HG03097 (cell line): ENCODE measurements around the gene C2CD4C.
"Not testable (repeated sequence)": the region's sequence is repeated elsewhere in the genome, so short reads cannot be mapped to it uniquely, and the experiment has no call there.

Experiments
- ATAC-seq: cut with Tn5 transposase; IDR thresholded peaks from one replicate; pipeline ENCODE4 v1.9.1; 2021; ENCODE audit not compliant: unreplicated experiment, low FRiP score

C2CD4C gene

DNA sequence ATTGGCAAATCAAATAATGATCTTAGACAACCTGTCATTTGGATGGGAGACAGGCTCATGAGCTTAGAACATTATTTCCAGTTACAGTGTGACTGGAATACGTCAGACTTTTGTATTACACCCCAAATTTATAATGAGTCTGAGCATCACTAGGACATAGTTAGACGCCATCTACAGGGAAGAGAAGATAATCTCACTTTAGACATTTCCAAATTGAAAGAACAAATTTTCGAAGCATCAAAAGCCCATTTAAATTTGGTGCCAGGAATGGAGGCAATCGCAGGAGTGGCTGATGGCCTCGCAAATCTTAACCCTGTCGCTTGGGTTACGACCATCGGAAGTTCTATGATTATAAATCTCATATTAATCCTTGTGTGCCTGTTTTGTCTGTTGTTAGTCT lies 22.8 kb downstream of the C2CD4C start:
- ATAC-seq = not testable (repeated sequence)

DNA sequence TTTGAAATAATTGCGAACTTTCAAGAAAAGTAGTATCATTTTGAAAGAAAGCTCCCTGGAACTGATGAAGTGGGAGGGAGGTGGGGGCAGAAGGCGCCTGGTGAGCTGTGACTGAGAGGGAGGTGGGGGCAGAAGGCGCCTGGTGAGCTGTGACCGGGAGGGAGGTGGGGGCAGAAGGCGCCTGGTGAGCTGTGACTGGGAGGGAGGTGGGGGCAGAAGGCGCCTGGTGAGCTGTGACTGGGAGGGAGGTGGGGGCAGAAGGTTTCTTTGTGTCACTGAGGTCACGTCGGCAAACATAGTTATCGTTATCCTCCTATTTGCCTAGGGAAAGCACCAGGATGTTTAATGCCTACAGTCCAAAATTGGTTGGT lies 24.2 kb downstream of the C2CD4C start:
- no peak for ATAC-seq

DNA sequence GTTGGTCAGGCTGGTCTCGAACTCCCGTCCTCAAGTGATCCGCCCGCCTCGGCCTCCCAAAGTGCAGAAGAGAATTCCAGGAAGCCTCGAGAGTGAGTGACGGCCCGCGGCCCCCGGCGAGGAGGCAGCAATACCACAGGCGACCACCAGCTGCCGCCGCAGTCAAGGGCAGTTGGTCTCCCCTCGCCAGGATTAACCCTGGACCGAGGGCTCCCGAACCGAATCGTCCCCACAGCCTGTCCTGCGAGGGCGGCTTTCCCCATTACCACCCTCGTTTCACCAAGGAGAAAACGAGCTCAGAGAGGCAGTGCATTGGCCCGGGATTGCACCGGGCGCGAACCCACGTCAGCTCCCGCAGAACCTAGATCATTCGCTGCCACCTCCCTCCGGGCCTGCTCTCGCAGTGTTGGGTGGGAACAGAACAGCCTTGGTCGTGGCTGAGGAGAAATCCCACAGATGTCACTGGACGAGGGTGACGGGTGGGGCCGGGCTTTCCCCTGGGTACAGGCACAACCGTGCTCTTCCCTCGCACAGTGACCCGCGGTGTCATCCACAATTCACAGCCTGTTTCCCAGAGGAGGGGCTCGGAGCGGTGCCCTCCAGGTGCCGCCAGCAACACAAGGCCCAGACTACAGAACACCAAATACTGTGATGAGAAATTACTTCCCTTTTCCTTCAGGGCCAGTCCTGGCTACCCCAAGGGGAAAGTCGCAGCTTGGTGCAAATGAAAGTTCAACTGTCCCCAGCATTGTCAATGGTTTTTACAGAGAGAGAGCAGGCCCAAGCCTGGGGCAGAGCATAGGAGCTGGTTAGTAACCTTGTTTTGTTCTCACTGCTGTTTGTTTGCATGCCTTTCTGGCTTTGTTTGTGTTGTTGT lies 24.8 kb downstream of the C2CD4C start:
- ATAC-seq = no peak

DNA sequence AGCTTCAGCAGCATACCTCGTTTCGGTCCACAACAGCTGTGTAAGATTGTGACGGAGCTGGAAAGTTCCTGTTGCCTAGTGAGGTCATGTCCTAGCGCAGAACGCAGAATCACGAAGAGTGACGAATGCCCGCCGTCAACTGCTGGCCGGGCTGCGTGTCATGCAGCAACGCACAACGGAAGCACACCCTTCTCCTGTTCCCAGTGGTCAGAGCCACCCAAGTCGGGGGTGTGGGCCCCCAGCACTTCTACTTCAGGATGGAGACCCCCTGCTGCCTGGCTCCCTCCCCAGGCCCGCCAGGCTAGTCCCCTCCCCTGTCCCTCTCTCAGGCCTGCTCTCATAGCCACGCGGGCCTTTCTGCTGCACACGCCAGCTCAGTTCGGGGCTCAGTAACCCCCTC lies 25.9 kb downstream of the C2CD4C start:
- ATAC-seq = no peak

DNA sequence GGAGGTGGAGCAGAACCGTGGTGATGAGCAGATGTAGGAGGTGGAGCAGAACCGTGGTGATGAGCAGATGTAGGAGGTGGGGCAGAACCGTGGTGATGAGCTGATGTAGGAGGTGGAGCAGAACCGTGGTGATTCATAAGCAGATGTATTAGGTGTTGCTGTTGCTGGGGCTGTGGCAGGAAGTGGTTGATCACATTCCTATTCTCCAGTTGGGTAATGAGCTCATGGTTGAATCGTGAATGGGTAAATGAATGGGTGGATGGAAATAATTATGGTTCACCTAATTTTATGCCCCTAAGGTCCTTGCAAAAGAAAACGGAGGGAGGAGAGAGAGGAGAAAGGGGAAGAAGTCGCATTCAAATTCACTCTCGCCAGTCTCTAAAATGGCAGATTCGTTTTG lies 26.4 kb downstream of the C2CD4C start:
- ATAC-seq = not testable (repeated sequence)

DNA sequence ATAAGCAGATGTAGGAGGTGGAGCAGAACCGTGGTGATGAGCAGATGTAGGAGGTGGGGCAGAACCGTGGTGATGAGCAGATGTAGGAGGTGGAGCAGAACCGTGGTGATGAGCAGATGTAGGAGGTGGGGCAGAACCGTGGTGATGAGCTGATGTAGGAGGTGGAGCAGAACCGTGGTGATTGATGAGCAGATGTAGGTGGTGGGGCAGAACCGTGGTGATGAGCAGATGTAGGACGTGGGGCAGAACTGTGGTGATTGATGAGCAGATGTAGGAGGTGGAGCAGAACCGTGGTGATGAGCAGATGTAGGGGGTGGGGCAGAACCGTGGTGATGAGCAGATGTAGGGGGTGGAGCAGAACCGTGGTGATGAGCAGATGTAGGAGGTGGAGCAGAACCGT lies 27.0 kb downstream of the C2CD4C start:
- not testable (repeated sequence) for ATAC-seq

DNA sequence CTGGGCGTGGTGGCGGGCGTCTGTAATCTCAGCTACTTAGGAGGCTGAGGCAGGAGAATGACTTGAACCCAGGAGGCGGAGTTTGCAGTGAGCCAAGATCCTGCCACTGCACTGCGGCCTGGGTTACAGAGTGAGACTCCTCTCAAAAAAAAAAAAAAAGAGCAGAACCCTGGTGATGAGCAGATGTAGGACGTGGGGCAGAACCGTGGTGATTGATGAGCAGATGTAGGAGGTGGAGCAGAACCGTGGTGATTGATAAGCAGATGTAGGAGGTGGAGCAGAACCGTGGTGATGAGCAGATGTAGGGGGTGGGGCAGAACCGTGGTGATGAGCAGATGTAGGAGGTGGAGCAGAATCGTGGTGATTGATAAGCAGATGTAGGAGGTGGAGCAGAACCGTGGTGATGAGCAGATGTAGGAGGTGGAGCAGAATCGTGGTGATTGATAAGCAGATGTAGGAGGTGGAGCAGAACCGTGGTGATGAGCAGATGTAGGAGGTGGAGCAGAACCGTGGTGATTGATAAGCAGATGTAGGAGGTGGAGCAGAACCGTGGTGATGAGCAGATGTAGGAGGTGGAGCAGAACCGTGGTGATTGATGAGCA lies 28.2 kb downstream of the C2CD4C start:
- not testable (repeated sequence) for ATAC-seq

DNA sequence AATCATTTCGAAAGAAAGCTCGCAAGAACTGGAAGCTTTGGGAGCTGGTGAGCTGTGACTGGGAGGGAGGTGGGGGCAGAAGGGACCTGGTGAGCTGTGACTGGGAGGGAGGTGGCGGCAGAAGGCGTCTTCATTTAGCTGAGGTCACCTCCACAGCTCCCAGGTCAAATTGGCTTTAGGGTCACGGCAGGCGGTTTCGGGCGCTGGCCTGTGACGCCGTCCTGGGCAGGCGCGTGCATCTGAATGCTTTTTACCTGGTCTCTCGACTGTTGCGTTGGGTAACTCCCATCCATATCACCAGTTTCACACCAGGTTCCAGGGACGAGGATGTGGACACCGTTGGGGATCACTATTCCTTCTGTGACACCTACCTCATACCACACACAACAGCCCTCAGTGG lies 29.2 kb downstream of the C2CD4C start:
- ATAC-seq = no peak

DNA sequence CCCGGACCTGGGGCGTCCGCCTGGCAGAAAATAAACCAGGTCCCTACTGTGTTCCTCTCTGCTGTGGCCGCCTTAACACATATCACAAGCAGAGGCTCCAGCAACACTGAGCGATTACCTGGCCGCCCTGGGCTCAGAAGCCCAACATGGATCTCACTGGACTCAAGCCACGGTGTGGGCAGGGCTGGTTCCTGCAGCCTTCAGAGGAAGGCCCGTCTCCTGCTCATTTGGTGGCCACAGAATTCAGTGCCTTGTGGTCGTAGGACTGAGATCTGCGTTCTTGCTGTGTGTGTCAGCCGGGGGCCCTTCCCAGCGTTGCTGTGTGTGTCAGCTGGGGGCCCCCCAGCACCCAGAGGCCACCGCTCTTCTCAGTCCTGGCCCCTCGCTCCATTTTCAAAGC lies 30.2 kb downstream of the C2CD4C start:
- ATAC-seq = no peak

DNA sequence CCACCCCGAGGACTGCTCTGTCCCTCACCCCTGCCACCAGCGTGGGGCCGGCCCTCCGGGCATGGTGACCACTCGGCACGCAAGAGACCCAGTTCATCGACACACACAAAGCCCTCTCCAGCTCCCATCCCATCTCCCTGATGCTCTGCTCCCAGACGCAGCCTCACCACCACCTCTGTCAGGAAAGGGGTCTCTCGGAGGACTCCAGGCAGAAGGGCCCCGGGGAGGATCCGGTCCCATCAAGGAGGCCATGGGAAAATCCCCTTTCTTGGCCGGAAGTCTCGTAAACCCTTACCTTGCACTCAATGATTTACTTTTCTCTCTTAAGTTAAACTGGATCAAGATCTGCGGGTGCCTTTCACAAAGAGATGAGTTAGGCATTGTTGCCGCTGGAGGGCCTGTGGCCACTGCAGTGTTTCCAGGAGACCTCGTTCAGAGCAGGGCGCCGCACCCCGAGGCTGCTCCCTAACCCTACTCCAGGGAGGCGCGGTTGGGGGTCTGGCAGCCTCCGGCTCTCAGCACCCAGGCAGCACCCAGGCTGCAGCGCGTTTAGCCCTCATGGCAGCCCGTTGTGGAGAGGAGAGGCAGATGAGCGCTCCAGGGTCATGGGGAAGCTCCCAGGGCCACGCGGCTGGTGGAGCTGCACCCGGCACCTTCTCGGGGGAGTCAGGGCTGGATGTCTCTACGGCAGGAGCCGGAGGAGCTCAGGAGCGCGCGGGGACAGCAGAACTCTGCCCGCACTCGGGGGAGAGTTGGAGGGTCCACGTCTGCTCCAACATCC lies 31.0 kb downstream of the C2CD4C start:
- ATAC-seq = no peak

DNA sequence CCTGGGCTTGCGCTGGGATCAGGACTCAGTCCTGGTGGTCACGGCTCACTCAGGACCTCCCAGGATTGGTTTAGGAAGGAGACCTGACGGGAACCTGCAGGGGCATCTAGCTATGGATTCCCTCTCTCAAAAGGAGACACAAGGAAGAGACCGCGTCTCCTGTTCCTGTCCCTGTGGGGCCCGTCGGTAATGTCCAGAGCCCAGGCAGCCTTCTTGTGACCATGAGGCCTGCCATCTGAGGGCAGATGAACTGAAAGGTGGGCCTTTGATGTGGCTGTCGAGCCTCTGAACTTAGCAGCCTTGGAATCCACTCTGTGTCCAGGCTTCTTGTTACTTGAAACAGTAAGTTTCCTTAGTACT lies 32.9 kb downstream of the C2CD4C start:
- no peak for ATAC-seq

DNA sequence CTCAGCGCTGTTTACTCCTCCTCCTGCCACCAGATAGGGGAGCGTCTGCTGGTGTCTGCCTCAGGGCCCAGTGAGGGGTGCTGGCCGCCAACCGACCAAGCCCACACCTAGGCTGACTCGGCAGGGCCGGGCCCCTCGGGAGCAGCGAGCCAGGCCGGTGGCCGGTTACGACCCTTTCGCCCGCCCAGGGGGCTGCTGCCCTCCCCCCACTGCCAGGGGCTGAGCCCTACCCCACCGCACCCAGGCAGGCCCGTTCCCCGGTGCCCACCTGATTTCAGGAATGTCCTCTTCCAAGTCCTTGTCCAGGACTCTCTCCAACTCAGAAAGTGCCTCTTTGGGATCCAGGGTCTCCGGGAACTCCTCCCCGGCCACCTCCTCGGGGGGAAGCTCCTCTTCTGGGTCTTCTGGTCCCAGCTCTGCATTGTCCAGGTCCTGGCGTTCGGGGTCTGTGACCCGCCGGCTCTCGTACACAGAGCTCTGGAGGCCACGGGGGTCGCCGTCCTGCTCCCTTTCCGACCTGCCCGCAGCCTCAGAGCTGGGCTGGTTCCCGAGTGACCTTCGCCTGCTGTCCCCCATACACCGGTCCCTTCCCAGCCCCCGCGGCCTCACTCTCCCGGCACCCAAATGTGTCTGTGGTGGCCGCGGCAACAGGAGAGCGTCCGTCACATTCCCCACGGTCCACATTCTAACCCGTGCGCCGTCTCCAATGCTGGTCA lies 33.4 kb downstream of the C2CD4C start:
- no peak for ATAC-seq

DNA sequence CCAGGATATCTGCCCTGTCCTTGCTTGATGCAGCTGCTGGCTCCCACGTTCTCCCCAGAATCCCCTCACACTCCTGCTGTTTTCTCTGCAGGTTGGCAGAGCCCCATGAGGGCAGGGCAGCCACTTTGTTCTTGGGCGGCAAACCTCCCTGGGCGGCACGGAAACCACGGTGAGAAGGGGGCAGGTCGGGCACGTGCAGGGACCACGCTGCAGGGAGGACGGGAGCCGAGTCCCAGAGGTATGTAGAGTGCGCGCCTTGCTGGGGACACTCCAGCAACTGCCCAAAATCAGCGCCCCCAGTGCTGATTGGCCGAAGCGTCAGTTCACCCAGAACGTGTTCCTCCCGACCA lies 34.1 kb downstream of the C2CD4C start:
- no peak for ATAC-seq

DNA sequence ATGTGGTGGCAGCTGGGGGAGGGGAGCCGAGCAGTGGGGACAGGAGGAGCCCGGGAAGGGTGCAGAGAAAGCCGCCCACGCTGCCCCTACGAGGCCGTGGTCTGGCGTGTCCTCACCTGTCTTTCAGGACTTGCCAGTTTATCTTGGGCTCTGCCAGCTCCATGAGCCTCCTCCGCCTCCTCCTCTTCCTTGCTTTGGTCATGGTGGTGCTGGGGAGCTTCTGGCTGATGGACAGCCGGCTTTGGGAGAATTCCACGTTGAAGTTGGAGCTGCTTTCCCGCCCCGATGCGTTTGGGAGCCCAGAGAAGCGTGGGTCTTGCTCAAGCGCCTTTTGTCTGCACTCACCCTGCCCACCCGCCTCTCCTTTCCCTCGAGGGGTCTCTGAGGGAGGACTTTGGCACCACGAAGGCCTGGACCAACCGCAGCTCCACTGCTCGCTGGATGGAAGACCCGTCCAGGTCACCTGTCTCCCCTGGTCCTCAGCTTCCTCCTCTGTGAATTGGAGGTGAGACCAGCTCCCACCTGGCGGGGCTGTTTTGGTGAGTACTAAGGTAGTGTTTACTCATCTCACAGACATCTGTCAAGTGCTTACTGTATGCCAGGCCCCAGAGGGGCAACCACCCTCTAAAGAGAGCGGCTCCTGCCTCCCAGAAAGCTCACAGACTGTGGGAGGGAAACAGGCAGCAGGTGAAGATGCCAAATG lies 34.6 kb downstream of the C2CD4C start:
- ATAC-seq = no peak

DNA sequence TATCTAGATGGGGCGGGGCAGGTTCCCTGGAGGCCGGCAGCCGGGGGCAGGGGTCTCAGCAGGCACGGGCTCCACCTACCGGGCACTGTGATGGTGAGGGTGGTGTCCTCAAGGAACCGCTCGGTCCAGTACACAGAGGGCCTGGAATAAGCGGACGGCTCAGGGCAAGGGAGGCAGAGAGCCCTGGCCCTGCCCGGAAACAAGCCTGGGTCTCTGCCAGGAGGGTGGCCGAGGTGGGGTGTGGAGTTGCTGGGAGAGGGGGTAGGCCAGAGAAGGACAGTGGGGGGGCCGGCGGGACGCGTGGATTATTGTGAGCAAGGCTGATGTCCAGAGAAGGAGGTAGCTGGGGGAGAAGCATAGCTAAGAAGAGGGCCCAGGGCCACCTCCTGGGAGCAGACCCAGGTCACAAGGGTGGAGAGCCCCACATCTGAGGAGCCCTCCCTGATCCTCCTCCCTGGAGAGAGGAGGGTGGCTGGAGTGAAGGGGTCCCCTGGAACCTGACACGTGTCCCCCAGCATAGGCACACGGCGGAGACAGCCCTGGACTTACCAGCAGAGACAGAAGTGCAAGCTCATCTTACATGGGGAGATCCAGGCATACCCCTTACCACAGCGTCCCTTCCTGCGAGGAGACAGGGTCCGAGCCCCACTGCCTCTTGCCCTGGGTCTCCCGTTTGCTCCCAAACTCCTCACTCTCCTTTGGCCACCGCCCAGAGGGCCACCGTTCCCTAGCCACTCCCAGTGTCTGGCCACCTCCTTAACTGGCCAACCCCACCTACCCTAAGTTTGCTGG lies 35.4 kb downstream of the C2CD4C start:
- no peak for ATAC-seq

DNA sequence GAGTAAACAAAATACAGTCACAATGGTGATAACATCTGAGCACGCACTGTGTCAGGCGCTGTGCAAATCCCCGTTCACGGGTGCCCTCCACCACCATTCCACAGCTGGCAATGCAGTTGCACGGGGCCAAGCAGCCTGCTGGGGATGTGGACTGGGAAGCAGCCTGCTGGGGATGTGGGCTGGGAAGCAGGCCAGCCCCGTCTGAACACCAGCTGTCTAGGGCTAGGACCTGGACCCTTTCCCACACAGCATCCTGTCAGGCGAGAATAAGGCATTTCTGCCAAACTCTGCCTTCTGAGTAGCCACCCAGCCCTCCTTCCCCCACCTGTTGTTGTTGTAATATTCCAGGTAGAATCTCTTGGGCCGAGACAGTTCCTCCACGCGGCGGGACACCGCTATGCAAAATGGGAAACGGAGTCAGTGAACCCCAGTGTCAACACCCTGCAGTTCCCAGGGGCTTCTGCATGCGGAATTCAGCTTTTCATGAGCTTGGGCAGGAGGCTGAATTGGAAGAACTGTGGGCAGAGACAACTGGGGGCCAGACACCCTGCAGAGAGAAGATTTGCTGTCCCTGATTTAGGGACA lies 36.5 kb downstream of the C2CD4C start:
- no peak for ATAC-seq

DNA sequence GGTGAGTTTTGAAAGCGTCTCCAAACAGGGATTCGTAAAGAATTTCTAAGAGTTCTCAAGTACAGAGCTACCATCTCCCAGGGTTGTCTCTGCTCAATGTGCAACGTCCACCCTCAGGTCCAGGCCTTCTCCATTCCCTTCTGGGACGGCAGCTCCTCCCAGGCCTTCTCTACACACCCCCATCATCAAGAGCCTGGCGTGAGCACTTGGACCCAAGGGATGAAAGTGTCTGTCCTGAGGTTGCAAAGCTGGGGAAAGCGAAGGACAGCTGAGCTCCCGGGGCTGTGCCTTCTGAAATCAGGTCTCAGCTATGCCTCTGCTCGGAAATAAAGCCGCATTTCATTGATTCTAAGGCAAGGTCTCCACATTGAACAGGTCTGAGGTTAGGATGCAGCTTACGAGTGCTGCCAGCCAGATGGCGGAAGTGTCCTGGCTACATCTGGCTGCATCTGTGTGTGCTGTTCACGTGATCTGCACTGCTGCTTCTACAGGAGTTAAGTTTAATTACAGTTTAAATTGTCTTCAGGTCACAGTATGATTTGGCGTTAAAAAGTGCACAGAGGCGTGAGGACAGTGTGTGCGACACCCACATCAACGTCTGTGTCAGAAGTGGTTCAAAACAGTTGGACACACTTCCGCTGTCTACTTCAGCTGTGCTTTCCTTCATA lies 37.3 kb downstream of the C2CD4C start:
- no peak for ATAC-seq

DNA sequence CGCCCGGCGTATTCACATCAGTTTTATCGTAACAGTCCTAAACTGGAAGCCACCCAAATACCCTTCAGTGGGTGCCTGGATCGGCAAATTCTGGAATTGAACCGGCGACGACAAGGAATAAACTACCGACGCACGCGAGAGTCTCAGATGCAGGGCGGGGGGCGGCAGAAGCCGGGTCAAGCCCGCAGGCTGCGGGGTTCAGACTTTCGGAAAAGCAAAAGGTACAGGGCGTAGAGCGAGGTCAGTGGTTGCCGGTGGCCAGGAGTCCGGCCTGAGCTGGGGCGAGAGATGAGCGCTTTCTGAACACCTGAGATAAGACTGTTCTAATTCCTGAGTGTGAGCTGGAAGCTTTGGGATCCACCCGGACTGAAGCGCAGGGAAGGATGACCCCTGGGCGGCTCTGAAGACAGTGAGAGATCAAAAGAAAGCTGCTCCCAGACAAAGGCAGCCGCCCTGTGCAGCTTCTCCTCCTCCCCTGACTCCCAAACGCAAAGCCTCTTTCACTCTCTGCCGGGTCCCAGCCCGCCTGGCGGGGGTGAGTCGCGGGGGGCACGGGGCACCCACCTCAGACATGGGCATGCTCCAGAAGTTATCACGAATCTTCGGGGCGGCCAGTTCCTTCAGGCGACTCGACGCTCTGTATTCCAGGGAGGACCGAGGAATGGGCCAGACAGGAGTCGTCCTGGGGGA lies 38.2 kb downstream of the C2CD4C start:
- ATAC-seq = no peak
